ENCODE measurements around the gene FASTK.

FASTK gene

DNA sequence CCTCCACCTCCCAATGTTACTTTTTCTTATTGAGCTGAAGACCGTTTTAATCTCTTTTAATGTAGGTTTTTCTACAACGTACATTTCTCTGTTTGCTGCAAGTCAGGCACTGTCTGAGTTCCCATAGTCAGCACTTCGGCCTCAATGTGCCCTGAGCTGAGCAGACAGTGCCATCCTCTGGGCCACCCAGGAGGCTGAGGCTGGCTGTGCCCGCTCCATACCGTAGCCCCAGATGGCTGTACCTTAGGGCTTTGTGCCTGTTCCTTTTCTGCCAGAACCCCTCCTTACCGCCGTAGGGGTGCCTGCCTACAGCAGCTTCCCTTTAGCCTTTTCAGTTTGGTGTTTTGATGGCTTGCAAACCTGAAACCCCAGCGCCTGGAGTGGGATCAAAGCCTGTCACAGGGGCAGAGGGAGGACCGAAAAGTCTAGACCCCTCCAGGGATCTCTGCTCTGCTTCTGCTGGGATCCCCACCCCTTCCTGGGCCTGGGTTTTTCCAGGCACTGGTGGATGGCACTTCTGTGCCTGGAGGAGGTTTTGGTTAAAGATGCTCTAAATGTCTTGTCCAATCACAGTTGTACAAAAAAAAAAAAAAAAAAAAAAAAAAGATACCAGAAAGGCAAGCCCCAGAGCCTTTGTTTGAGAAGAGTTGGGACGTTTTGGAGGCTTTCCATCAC is 14.7 kb upstream of the FASTK start:
- DNase-seq, result no peak

DNA sequence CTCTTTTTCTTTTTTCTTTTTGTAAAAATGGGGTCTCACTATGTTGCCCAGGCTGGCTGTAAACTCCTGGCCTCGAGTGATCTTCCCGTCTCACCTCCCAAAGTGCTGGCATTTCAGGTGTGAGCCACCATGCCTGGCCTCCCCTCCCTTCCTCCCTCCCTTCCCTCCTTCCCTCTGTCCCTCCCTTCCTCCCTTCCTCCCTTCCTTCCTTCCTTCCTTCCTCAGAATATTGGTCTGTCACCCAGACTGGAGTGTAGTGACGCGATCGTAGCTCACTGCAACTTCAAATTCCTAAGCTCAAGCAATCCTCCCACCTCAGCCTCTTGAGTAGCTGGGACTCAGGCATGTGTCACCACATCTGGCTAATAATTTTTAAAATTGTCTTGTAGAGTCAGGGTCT is 14.1 kb upstream of the FASTK start:
- DNase-seq, result no peak

DNA sequence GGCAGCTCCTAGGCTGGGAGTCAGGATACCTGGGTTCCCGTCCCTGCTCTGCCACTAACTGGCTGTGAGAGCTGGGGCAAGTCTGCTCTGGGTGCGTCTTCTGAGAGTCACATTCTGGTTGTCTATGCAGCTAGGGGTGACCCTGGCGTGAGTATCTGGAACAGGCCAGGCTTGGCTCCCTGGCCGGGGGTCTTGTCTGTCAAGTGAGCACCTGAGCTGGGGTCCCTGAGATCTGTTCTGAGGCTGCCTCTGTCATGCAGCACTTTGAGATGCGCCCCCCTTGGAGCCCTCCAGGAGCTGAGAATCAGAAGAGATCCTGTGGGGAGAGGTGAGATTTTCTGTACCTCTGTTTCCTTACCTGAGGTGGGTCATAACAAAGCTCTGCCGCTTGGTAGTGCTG is 13.1 kb upstream of the FASTK start:
- no peak for DNase-seq

DNA sequence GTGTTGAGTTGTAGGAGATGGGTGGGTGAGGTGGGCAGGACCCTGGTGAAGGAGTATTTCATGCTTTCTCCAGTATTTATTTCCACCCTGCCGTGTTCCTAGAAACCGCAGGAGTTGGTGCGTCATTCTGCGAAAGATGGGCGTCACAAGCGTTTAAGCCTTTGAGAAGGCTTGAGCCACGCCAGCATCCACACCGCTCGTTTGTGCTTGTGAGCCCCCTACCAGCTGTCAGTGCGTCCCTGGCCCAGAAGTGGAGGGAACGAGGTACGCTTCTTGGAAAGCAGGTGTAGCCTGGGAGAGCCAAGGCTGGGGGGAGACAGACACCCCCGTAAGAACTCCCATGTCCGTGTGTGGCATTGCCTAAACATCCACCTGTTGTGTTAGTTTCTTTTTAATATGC is 11.4 kb upstream of the FASTK start:
- no peak for DNase-seq

DNA sequence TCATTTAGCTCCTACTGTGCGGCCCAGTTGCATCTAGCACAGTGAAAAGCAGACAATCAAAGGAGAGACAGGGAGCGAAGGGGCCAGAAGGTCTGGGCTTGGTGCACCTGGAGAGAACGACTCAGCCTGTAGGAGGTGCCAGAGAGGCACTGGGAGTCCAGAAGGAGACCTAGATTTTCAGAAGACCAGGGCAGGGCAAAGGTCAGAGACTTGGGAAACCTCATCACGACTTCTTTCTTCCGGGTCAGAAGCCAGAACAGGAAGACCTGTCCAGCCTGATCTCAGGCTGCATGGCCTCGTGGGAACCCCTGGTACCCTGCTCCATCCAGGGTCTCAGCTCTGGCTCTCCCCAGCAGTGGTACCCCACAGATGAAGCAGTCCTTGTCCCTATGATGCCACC is 10.8 kb upstream of the FASTK start:
- no peak for DNase-seq

DNA sequence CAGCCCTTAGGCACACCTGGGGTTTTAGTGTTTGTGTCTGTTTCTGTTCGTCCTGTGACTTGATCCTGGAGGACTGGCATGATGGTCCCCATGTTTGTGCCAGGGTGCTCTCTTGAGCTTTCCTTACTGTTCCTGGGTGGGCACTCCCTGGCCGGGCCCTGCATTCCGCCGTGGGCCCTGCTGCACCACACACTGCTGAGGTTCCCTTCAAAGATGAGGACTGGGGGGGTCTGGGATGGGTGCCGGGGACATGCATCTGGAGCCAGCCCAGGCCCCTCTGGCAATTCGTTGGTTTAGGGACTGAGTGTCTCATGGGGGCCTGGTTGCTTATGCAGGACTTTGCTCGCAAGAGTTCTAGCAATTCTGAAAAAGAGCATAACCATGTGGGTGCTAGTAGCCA is 10.4 kb upstream of the FASTK start:
- no peak for DNase-seq

DNA sequence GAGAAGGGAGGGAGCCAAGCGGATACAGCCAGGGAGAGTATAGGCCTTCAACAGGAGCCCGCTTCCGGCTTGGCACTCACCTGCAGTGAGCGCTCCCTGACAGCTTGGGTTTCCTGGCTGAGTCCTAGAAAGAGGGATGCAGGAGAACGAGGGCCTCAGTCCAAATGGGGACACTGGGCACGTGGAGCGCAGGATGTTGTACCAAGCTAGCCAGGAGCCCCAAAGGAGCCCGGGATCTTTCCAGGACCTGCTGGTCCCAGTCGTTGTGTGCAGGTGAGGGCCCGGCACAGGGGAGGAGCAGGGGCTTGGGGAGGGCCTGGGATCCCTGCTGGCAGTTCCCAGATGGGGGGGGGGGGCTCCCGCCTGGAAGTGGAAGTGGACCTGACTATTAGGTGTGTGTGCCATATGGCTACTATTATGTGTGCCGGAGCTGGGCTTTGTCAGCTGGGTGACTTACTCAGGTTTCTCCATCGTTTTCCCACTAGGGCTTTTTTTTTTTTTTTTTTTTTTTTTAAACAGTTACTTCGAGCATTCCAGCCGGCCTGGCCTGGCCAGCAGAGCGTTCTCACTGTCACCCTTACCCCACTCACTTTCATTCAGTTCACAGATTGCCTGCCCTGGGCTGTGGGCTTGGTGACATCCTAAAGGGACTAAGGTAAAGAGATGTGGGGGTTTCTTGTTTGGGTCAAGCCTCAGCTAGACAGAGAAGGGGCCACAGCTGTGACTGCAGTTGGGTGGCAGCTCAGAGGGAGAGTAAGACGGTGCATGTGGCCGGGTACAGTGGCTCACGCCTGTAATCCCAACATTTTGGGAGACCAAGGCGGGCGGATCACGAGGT is 9.5 kb upstream of the FASTK start:
- DNase-seq, result no peak

DNA sequence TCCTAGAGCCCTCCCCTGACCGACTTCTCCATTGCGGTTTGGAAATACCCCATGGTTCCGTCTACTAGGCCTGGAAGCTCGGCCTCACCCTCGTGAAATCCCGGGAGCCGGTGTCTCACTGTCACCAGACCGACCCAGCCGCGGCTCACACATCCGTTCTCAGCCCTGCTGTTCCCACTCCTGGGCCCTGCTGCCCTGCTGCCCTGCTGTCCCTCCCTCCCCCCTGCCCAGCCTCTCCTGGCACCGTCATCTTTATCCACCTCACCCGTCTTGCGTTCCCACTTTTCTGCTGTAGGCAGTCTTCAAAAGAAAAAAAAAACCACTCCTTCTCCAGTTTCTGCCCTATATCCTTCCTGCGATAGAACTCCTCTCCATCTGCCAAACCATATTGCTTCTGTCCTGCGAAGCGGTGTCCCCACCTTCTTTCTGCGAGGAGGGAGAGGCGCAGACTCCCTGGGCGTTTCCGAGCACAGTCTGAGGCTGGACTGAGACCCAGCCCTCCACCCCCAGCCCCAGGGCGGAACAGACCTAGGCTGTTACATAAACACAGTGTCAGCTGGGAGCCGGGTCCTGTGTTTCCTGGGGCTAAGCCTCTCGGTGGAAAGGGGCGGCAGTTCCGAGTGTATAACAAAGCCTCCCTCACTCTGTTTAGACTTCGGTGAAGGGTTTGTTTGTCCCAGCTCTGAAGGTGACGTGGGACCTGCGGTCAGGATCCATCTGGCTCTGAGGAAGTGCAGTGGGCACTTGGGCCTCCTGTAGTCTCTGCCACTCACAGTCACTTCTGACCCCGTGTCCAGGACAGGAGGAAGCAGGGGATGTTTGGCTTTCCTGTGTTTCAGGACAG is 8.5 kb upstream of the FASTK start:
- DNase-seq, result no peak

DNA sequence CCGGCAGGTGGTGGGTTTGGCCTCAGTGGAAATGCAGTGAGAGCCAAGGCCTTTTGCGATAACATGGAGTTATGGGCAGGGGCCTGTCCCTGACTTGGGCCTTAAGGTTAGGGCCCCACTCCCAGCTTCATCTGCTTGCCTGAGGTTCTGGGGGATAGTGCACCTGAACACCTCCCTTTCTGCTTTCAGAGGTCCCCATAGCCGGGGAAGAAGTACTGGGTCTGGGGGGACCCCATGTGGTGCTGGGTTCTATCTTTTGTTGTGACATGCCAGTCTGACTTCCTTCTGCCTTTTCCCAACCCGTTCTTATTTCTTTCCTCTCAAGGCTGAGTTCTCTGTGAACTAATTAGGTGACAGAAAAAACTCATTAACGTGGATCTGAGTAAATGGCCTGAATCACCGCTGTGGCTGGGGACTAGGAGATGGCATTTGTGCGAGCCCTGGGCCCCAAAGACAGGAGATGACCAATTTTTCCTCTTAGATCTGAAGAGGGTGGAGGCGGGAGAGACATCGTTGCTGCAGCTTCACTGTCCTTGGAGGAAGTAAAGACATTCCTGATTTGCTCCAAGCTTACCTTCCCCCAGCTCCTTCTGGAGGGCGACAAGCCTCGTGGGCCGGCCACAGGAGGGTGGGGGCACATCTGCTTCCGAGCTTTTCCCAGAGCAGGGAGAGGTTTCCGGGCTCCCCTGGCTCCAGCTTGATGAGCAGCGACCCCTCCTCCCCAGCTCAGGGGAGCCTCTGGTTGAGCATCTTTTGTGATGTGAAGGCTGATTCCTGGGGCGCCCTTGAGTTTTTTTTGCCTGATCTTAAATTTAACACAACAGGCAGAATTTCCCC is 7.6 kb upstream of the FASTK start:
- DNase-seq, result no peak

DNA sequence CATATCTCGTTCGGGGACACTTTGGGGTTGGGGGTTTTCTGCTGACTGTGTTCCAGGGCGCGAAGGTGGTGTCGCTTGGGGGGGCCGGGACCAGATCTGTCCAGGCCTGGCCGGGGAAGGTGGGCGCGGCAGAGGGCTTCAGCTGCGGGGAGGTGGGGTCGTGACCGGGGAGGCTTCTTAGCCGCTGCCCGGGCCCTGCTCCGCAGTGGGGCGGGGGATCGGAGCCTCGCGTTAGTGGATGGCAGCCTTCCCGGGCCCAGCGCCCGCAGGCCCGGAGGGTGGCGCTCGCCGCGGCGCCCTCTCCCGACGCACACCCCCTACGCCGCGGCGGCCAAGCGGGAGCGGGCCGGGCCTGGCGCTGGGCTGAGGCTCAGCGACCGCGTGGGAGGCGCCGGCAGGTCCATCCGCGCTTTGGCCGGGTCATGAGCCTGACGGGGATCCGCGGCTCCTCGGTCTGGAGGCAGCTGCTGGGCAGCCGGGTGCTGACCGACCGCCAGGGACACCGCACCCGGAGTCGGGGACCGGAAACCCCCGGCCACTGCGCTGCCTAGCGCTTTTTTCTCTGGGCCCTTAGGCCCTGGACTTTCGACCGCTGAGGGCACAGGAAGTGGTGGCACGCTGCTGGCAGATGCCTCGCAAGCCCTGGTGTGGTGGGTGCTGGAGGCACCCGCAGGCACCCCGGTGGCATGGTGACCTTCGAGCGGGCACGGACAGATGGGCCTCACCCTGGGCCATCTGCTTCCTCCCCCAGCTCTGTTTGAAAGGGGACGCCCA is 6.8 kb upstream of the FASTK start:
- peak; percentile 49 for DNase-seq

DNA sequence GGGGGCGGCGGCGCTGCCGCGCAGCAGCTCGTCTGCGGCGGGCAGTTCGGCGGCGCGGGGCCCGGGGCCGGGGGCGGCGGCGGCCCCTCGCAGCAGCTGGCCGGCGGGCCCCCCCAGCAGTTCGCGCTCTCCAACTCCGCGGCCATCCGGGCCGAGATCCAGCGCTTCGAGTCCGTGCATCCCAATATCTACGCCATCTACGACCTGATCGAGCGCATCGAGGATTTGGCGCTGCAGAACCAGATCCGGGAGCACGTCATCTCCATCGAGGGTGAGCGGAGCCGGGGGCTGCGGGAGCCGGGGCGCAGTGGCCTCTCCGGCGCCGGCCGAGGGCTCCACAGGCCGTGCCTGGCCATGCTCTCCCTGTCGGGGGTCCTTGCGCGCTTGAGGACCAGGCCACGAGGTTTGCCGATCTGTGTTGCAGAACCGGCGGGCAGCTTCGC is 6.2 kb upstream of the FASTK start:
- DNase-seq, result peak; percentile 34

DNA sequence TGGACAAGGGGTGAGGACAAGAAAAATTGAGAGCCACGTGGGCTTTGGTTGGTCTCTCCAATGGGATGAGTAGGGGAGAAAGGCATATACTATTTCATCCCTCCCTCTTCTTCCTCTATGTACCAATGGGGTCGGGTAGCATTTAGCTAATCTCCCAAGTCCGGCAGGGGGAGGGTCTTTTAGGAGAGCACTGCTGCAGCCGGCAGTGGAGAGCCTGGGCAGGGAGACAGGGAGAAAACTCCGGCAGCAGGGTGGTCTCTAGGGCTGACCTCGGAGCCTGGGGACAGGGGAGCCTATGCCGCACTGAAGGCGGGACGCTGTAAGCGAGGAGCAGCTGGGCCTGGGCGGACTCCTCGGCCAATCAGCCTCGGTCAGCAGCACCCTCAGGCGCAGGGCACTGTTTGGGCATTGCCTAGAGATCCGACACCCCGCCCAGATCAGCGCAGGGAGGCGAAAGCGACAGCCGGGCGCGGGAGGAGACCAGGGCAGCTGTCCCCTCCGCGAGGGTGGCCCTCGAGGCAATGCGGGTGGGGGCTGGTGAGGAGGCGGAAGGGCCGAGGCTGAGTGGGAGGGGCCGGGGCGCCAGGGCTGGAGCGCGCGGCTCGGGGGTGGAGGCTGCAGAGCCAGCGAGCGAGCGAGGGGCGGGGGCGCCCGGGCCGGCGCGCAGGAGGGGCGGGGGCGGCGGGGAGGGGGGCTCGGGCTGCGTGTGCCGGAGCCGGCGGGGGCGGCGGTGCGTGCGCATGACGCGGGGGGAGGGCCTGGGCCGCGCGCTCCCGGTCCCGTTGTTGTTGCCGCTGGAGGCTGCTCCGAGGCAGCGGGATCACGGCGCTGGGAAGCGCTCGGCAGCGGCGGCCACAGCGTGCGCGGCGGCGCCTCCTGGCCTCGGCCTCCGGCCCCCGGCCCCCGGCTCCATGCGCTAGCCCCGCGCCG is 5.3 kb upstream of the FASTK start, which contains the start of gene AGAP3:
TSS of gene AGAP3 (plus strand) at position 785 of the 930 bp plus-strand sequence. CDS start 267 bp downstream, outside the sequence.
- peak; percentile 67 for DNase-seq

DNA sequence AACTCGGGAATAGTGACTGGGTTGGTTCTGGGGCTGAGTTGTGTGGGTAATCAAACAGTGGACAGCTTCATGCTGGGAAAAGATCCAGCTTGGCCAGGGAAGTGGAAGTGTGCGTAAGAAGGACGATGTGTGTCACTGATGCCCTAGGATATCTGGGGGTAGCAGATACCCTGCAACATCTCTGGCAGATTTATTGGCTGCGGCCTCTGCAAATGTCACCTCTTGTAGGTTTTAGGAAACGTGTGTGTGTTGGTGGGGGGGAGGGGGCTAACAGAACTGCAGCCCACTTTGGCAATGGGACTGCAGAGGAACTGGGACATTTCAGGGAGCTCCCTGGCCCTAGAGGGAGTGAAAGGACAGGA is 4.7 kb upstream of the FASTK start:
- no peak for DNase-seq

DNA sequence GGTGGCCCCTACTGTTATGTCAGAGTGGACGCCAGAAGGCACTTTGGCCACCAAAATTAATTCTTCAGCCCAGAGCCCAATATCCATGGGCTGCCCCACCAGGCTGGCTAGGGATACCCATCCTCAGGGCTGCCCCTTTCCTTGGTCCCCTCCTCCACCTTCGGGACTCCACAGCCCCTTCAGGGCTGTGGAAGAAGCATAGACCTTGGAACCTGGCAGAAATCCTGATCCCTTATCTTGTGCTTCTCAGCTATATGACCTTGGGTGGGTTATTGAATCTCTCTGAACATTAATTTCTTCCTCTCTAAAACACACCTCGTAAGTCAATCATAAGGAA is 3.2 kb upstream of the FASTK start:
- no peak for DNase-seq

DNA sequence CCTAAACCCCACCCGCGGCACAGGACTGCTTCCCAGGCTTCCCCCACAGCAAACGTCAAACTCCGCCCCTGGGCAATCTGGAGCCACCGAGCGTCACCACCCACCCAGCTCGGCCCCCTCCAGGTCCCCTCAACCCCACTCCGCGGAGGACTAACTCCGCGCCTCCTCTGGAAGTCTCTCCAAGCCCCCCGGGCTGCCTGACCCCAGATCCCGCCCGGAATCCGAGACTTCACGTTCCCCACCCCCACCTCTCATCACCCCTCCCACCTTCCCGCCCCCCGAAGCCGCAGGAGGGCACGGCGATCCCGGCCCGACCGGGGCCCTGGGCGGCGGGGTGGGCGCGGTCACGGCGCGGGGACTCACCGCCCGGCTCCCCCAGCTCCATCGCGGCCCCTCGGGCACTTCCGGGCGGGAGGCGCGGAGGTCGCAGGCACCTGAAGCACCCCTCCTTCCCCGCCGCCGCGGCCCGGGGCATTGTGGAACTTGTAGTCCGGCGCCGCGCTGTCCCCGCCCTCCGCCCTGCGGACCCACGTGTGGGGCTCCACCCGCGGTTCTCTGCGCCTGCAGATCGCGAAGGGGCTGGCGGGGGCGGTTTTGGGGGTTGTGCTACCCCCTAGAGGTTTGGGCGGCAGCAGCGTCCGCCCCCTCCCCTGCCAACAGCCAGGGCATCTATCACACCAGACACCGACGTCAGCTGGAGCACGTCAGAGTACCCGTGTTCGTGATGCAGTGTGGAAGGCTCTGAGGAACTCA is 2.6 kb upstream of the FASTK start, which contains the start of gene TMUB1:
TSS of gene TMUB1 (minus strand) at position 423 of the 753 bp plus-strand sequence. CDS start 930 bp downstream, outside the sequence.
- peak; percentile 84 for DNase-seq

DNA sequence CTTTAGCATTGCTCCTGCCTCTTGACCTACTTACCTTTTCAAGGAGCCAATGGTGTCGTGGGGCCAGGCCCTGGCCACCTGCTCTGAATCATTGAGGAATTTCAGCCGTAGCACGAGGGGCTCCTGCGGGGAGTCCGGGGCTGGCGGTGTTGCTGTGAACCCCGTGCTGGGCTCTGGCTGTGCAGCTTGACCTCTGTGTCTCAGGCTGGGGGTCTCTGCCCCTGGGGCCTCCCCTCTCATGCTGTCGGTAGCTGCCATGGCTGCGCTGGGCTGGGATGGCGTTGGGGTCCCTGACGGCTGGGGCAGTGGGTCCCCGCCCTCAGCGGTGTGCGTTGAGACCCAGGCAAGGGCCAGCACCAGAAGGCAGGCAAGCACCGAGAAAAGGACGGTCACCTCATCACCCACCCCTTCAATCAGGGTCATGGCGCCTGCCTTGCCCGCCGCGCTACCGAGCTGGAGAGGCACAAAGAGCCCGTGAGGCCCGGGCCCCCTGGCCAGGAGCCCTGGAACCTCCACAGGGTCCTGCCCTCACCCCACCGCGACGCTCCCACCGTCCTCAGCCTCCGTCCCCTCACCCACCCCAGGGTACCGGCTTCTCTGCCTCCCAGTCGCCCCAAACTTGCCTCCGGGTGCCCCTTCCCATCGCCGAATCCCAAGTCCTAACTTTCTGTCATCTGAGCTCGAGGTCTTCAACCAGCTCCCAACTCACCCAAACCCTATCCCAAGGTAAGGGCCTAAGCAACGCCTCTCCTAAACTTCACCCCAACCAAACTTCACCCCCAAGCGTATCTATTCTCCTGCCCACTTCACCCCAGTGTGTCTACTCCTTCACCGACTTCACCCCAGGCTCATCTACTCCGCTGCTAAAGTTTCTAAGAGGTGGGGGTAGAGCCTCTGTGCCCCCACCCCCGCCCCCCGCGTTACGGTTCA is 1.8 kb upstream of the FASTK start:
- no peak for DNase-seq

DNA sequence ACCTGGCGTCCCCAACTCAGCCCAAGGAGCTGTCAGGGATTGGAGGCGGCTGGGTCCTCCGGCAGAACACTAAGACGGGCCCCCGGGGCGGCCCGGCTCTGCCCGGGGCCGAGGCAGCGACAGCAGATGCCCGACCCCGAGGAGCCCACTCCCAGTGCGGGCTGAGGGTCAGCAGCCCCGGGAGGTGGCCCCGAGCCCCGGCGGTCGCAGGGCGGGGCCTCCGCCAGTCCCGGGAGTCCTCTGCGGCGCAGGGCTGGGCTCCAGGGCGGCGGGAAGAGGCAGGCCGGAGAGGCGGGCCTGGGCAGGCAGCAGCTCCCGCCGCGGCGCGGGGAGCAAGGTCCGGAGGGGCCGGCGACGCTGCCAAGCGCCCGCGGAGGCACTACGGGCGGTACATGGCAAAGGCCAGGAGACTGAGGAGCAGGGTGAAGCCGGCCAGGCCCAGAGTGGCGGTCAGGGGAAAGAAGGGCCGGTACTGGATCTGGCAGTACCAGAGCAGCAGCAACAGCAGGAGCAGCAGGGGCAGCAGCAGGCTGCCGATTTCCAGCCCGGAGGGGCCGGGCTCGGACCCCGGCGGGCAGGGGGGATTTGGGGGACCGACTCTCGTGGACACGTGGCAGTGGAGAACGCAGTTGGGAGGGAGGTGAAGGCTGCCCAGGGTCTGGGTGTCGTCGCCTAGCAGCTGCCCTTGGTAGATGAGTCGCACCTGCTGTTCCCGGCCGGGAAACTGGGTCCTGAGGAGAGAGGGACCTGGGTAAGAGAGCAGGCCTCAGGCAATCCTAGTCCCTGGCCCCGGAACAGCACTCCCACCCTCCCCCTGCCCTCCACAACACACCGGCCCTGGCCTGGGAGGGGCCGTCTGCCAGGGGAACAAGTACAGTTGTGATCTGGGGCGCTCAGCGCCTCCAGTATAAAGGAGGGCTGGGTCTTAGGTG is 827 bp upstream of the FASTK start:
- no peak for DNase-seq
